HK-2 (cell line): ENCODE measurements around the gene IP6K3.

Experiments
- DNase-seq: peaks from one replicate; pipeline ENCODE4 v3.0.0-alpha.2; 2018; ENCODE audit not compliant: unreplicated experiment

Gene IP6K3

DNA sequence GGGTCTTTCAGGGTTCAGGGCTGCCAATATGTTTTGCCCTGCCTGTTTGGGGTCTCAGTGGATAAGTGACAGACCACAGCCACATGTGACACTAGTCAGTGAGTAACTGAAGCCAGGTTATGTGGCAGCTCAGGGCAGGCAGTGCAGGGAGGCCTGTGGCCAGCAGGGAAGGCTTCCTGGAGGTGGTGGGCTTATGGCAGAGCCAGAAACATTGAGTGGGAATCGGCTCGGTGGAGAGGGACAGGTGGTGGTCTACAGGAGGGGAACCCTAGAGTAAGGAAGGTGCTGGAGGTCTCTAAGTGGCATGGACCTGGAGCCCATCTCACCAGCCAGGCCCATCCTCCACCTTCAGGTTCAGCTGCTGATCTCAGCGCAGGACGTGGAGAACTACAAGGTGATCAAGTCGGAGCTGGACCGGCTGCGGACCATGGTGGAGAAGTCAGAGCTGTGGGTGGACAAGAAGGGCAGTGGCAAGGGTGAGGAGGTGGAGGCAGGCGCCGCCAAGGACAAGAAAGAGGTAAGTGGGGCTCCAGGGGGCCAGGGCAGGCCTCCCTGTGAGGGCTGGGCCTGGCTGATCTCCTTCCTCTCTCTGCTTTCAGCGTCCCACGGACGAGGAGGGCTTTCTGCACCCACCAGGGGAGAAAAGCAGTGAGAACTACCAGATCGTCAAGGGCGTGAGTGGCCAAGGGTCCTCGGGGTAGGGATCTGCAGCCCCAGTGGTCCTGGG lies 70.1 kb downstream of the IP6K3 start:
- no peak for DNase-seq

DNA sequence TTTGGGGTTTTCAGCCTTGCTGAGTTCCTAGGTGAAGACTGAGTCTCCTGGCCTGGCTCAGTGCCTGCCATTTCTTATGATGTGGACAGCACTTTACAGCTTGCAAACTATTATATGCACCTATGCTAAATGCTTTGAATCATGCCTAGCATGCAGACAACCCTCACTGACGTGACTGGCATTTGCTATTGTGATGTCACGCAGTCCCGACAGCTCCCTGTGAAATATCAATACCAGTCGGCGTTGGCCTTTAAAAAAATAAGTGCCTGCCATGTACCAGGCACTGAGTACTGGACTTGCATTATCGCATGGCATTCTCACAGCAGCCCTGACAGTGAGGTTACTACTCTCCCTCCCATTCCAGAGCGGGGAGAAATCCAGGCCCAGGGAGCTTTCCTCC lies 70.7 kb downstream of the IP6K3 start:
- DNase-seq, result no peak

DNA sequence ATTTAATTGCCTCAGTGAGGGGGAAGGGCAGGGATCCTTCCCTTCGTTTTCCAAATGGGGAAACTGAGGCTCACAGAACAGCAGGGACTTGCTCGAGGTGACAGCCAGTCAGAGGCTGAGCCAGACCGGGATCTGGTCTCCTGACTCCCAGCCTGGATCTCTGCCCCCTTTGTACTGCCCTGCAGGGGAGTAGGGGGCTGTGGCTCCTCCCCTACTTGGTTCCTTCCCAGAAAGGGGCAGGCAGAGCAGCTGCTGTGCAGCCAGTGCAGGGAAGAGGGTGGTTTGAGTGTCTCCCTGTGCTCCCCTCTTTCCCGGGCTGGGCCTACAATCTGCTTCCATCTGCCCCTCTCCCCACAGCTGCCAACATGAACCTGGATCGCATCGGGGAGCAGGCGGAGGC lies 72.9 kb downstream of the IP6K3 start:
- no peak for DNase-seq

DNA sequence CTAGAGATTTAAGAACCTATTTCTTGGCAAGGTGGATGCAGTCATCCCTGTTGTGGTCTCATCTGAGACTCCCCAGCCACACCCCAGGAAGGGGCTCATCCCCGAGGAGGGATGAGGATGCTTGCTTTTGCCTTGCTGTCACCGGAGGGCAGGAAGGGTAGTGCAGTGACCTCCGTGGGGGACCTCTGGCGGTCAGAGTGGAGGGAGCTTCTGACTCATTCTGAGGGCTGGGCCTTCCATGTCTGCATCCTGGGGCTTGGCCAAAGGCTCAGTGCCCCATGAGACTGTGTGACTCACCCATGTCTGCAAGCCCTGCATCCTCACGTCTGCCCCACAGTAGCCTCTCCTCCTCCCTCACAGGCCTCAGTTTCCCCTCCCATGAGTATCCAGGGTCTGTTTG lies 73.9 kb downstream of the IP6K3 start:
- peak; percentile 83 for DNase-seq

DNA sequence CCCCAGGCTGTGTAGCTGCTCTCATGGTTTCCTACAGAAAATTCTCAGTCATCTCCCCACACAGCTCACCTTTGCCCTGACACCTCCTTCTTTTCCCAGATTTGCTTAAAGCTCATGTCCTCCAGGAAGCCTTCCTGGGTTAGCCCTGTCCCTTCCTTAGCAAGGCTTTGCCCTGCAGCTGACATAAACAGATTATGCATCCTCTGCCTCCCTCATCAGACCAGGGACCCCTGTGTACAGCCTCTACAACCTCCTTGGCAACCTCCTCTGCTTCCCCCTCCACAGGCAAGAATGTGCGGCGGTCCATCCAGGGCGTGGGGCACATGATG lies 75.0 kb downstream of the IP6K3 start:
- no peak for DNase-seq
